MCF 10A (cell line): ENCODE data around the gene ELF3. TPM values are rescaled to one million over a fixed set of nuclear protein-coding genes. Genes with fewer than 3 reads are reported as not detected.

Experiments
- BruUV-seq: library from RNA; stranded (reverse); fragments of 400-500 nt; replicated peaks from 2 replicates; lab custom pipeline; 2021; lab: Mats Ljungman, UMichigan
- CTCF ChIA-PET: fragments of 300-600 bp; sonication (Branson Sonifier 250); formaldehyde crosslinking; extraction: SDS; loops from one replicate; lab custom pipeline; 2021; ENCODE audit warnings: antibody characterized with exemption, inconsistent platforms; lab: Yijun Ruan, JAX
- POLR2A ChIA-PET: fragments of 300-600, 350-650 bp; sonication (Branson Sonifier 250); formaldehyde crosslinking; extraction: SDS; loops from one replicate; lab custom pipeline; 2020; ENCODE audit warnings: antibody characterized with exemption, inconsistent platforms; lab: Yijun Ruan, JAX
- DNase-seq: peaks from one replicate; pipeline ENCODE4 v3.0.0-alpha.2; 2018; ENCODE audit not compliant: unreplicated experiment
- H3K27ac Mint-ChIP-seq: one replicate; pipeline ENCODE4 v1.8.0; 2022; ENCODE audit warnings: mild to moderate bottlenecking, low read depth, mixed read lengths; ENCODE audit not compliant: unreplicated experiment
- H3K27me3 Mint-ChIP-seq: one replicate; pipeline ENCODE4 v1.8.0; 2022; ENCODE audit warnings: mixed read lengths; ENCODE audit not compliant: insufficient read depth, unreplicated experiment
- H3K36me3 Mint-ChIP-seq: one replicate; pipeline ENCODE4 v1.8.0; 2022; ENCODE audit warnings: mild to moderate bottlenecking, moderate library complexity, mixed read lengths; ENCODE audit not compliant: insufficient read depth, unreplicated experiment
- H3K4me1 Mint-ChIP-seq: one replicate; pipeline ENCODE4 v1.8.0; 2022; ENCODE audit warnings: mixed read lengths; ENCODE audit not compliant: insufficient read depth, unreplicated experiment
- H3K4me3 Mint-ChIP-seq: one replicate; pipeline ENCODE4 v1.8.0; 2022; ENCODE audit warnings: mild to moderate bottlenecking, moderate library complexity, mixed read lengths; ENCODE audit not compliant: unreplicated experiment
- H3K9me3 Mint-ChIP-seq: one replicate; pipeline ENCODE4 v1.8.0; 2022; ENCODE audit warnings: mixed read lengths; ENCODE audit not compliant: unreplicated experiment
- intact Hi-C: fragments of 100-400 bp; cut with micrococcal nuclease; formaldehyde crosslinking; loops from 2 replicates; pipeline ENCODE4 v1.14.1; 2022
- total RNA-seq: library from RNA; stranded (reverse); gene quantifications from 2 replicates; pipeline ENCODE4 v1.2.3, GENCODE V29; 2022
- TF ChIP-seq, protein P1 (sequence below): fragments of 200-600 bp; IDR thresholded peaks from one replicate; pipeline ENCODE4 v1.8.0; 2022; ENCODE audit warnings: antibody characterized with exemption, mild to moderate bottlenecking; ENCODE audit not compliant: unreplicated experiment

The ELF3 gene
- total RNA-seq, 1 experiment from 2014 or later, result 0.33 TPM

DNA sequence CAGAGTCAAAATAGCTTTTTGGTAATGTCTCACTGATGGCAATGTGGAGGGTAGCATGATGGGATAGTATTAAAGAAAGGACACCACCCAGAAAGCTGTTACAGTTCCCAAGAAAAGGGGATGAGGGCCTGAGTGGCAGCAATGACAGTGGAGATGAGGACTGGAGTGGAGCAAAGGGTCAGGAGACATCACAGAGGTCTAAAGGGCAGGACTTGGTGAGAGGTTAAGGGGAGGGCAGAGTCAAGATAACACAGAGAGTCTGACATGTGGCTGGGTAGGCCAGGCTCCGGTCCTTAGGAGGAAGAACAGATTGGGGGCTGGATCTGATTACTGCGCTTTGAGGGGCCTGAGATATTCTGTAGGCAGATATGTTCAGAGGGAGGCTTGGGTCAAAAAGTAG lies 19.3 kb downstream of the ELF3 start:
- Mint-ChIP-seq H3K9me3 (no peaks in the 10 kb centered on the region), H3K4me3 (no peak overlapping the region), H3K27me3 (peaks cover 30% of the 10 kb centered on the region), H3K4me1 (peaks cover 33% of the 10 kb centered on the region), H3K36me3 (no peaks in the 10 kb centered on the region), H3K27ac (peak overlapping the region; percentile 89)
- no peak for DNase-seq
- ChIA-PET CTCF (interaction anchor here (0.6 to 1.5 kb wide), 11 partner anchors 14 to 107 kb away, joined by 3 to 7 read pairs (median 3); partner anchors contain the start of gene ELF3), POLR2A (interaction anchor here (0.6 to 4.9 kb wide), 4 partner anchors 13 to 1132 kb away, joined by 3 to 23 read pairs (median 4); no protein-coding TSS in a partner anchor)
- intact Hi-C loops, result no loop called here
- BruUV-seq, result no TSS peak
- TF ChIP-seq, protein P1, sequence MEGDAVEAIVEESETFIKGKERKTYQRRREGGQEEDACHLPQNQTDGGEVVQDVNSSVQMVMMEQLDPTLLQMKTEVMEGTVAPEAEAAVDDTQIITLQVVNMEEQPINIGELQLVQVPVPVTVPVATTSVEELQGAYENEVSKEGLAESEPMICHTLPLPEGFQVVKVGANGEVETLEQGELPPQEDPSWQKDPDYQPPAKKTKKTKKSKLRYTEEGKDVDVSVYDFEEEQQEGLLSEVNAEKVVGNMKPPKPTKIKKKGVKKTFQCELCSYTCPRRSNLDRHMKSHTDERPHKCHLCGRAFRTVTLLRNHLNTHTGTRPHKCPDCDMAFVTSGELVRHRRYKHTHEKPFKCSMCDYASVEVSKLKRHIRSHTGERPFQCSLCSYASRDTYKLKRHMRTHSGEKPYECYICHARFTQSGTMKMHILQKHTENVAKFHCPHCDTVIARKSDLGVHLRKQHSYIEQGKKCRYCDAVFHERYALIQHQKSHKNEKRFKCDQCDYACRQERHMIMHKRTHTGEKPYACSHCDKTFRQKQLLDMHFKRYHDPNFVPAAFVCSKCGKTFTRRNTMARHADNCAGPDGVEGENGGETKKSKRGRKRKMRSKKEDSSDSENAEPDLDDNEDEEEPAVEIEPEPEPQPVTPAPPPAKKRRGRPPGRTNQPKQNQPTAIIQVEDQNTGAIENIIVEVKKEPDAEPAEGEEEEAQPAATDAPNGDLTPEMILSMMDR, result no peak

DNA sequence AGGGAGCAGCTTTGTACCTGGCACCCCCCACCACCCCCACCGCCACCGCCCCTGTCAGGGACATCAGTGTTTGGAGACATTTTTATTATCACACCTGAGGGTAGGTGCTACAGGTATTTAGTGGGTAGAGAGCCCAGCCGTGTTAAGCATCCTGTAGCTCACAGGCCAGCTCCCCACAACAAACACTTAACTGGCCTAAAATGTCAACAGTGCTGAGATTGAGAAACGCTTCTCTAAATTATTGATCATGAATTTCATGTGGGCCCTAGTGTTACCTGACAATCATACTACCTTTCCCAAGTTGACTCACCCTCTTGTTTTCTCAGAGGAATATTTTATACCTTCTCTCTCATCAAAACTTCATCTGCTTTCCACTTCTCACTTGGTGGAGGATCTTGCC lies 21.4 kb downstream of the ELF3 start:
- intact Hi-C loops, result no loop called here
- no peak for DNase-seq
- no peaks in the 10 kb centered on the region for H3K9me3 Mint-ChIP-seq
- no peaks in the 10 kb centered on the region for H3K36me3 Mint-ChIP-seq
- H3K27ac Mint-ChIP-seq, result peak overlapping the region; percentile 3
- ChIA-PET CTCF (interaction anchor here (0.9 to 1.1 kb wide), 2 partner anchors 24 kb away, joined by 3 to 5 read pairs; no protein-coding TSS in a partner anchor), POLR2A (interaction anchor here (0.9 to 4.9 kb wide), 4 partner anchors 15 to 77 kb away, joined by 3 to 23 read pairs (median 4); no protein-coding TSS in a partner anchor)
- H3K4me3 Mint-ChIP-seq, result no peak overlapping the region
- TF ChIP-seq, protein P1, result no peak
- no TSS peak for BruUV-seq
- peaks cover 21% of the 10 kb centered on the region for H3K27me3 Mint-ChIP-seq
- peaks cover 40% of the 10 kb centered on the region for H3K4me1 Mint-ChIP-seq

DNA sequence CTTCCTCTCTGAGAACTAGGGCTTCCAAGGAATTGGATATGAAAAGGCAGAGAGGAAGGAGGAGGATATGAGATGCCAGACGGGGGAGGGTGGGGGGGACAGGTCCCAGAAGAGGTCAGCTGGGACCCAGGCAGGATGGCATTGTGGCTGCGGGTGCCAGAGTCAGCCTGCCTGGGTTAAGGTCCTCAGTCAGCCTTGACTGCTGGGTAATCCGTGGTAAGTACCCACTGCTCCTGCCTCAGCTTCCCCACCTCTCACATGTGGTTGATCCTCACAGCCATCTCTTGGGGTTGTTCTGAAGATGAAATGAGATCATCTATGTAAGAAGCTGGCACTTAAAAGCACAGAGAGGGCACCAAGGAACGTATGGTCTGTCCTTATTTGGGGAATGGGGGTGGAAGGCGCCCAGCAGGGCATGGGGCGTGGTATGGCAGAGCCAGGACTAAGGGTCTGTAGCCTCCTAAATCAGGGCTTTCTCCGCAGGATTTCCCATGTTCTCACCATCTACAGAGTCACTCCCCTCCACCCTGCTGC lies 23.8 kb downstream of the ELF3 start:
- DNase-seq, result no peak
- no TSS peak for BruUV-seq
- H3K27ac Mint-ChIP-seq, result peak overlapping the region; percentile 58
- H3K27me3 Mint-ChIP-seq, result peaks cover 13% of the 10 kb centered on the region
- ChIA-PET POLR2A (interaction anchor here (0.6 to 3.8 kb wide), 19 partner anchors 9 to 191 kb away, joined by 3 to 57 read pairs (median 4); partner anchors contain the start of genes ARL8A and TIMM17A), CTCF (interaction anchor here (0.5 to 2.0 kb wide), 9 partner anchors 16 to 101 kb away, joined by 3 to 8 read pairs (median 4); partner anchors contain the start of gene ELF3)
- H3K9me3 Mint-ChIP-seq, result no peaks in the 10 kb centered on the region
- H3K4me3 Mint-ChIP-seq, result peak overlapping the region; percentile 30
- no peaks in the 10 kb centered on the region for H3K36me3 Mint-ChIP-seq
- intact Hi-C loops, result no loop called here
- TF ChIP-seq, protein P1, result no peak
- H3K4me1 Mint-ChIP-seq, result peaks cover 31% of the 10 kb centered on the region

DNA sequence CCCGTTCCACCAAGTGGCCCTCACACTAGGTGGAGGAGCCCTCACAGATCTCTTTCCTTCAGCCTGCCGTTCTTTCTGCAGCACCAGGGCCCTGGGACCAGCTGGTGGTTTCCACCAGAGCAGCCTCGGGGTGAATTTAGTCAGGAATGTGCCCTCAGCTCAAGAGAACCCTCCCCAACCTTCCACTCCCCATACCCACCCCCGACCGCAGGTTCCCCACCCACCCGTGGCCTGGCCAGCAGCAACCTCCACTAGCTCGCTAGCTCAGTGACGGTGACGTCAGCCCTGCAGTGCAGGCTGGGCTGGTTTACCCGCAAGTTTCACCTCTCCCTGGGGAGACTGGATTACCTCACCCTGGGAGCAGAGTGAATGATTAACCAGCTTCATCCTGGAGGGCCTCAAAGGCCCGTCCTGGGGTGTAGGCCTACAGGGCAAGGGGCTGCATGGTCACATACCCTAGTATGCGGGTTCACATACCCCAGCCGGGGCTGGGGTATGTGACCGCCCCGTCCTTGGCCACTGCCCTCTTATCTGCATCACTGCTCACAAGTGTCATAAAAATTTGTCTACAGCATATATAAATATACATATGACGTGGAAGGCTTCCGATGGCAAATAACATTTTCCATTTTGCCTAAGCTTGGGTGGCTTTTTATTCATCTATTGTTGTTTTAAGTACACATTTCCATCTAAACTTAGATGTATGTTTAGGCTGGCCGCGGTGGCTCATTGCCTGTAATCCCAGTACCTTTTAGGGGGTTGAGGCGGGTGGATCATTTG lies 24.5 kb downstream of the ELF3 start:
- ChIA-PET CTCF (interaction anchor here (0.5 to 2.0 kb wide), 10 partner anchors 11 to 101 kb away, joined by 3 to 8 read pairs (median 4); partner anchors contain the start of gene ELF3), POLR2A (interaction anchor here (0.6 to 3.8 kb wide), 19 partner anchors 8 to 192 kb away, joined by 3 to 57 read pairs (median 4); partner anchors contain the start of genes ARL8A and TIMM17A)
- intact Hi-C loops, result no loop called here
- Mint-ChIP-seq H3K4me1 (peaks cover 29% of the 10 kb centered on the region), H3K9me3 (no peaks in the 10 kb centered on the region), H3K4me3 (peak overlapping the region; percentile 30), H3K27me3 (peaks cover 6% of the 10 kb centered on the region), H3K27ac (peak overlapping the region; percentile 58), H3K36me3 (no peaks in the 10 kb centered on the region)
- DNase-seq, result peak; percentile 97
- TF ChIP-seq, protein P1, result no peak
- no TSS peak for BruUV-seq
